Epithelial cell of prostate (primary cell): ENCODE results near the gene RIPOR2.
"Not testable (repeated sequence)": the region's sequence is repeated elsewhere in the genome, so short reads cannot be mapped to it uniquely, and the experiment has no call there.

Source experiments
- DNase-seq: peaks from one replicate; pipeline ENCODE4 v3.0.0-alpha.2; 2011; ENCODE audit warnings: low read depth, low spot score
- H3K27ac ChIP-seq: fragments of 450-650 bp; 2 replicates; pipeline ENCODE4 v1.5.1; 2017; ENCODE audit warnings: mild to moderate bottlenecking

Gene RIPOR2

DNA sequence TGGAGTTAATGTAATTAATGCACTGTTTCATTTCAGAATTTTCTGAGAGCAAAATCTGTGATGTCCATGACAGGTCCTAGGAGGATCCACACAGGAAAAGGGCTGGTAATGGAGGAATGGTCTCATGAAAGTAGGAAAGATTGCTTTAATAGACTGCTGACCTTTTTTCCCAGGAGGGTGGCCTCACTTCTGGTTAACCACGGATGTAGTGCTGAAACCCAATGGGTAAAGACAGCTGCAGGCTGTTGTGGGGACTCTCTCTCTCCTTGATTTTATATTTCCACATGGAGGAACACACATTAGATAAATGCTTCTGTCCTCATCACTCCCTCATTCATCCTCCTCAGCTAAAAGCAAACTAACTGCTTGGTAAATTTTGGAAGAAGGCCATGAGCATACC, 23.6 kb upstream of the RIPOR2 start:
- H3K27ac ChIP-seq: no peak overlapping the region
- no peak for DNase-seq

DNA sequence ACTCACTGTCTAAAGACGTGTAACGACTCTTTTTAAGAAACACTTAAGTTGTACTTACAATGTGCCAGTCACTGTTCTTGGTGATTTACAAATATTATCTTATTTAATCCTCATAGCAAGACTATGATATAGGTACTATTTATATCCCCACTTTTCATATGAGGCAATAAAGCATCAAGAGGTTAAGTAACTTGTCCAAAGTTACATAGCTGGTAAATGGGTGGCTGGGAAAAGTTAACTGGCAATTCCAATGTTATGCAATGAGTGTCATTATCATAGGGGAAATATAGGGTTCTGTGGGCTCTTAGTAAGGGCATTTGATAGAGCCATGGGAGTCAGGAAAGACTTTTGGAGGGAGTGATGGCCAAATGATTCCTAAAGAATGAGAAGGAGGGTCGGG, 21.4 kb upstream of the RIPOR2 start:
- DNase-seq: no peak
- H3K27ac ChIP-seq: no peak overlapping the region

DNA sequence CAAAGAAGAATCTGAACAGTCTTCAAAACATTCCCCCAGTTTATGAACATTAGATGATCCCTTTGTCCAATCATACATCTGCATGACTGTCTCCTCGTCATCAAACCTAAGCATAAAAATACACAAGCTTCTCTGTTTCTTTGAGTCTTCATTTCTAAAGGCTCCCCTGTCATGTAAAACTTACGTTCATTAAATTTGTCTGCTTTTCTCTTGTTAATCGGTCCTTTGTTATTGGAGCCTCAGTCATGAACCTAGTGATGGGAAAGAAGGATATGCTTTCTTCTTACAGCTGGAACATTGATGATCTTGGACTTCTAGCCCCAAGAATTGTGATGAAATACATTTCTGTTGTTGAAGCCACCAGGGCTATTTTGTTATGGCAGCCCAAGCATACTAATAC, 18.0 kb upstream of the RIPOR2 start:
- no peak overlapping the region for H3K27ac ChIP-seq
- DNase-seq: no peak

DNA sequence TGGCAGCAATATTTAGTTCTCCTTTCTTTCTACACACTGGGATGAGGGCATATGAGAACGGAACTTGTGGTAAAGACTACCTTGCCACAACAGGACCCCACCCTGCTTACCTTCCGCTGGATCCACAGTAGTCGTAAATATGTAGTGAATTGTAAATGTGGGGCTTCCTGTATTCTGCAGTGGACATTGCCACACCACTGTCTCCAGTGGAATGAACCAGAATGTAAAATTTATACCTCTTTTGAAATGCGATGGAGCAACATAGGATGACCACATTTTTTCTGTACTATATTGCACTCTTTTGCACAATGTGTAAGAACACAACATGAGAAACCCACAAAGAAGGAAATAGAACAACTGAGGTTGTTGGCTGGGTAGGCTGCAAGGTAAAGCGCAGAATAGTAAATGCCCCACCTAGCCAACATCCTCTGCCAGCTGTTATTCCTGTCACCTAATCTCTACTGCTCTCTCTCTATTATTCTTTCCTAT, 16.1 kb upstream of the RIPOR2 start:
- no peak overlapping the region for H3K27ac ChIP-seq
- DNase-seq: no peak

DNA sequence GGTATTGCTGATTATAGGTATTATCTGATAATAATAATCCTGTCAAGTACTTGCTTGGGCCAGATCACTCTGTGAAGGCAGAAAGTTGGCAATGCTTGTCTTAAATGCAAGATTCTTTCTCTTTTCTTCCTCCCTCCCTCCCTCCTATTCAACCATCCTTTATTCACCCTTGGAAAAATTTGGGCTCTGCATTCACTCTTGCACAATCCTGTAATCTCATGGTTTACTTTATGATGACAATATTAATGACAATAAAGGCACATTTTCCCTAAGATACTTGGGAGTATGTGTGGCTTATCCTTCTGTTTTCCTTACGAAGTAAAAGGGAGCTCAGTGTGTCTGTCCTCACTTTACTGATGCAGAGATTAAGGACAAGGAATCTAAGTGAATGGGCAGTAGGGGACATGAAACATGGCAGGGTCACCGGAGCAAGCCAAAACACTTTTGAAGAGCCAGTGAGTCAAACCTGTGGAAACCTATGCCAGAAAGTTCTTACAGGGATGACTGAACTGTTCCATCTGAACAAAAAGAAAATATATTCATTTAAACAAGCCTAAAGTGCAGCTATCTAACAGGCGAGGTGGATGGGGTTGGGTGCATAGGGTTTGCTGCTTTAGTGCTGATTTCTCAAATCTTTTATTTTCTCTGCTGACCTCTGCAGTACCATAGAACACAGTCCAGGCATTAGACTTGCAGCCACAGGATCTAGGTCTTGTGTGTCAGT, 14.6 kb upstream of the RIPOR2 start:
- no peak overlapping the region for H3K27ac ChIP-seq
- DNase-seq: no peak

DNA sequence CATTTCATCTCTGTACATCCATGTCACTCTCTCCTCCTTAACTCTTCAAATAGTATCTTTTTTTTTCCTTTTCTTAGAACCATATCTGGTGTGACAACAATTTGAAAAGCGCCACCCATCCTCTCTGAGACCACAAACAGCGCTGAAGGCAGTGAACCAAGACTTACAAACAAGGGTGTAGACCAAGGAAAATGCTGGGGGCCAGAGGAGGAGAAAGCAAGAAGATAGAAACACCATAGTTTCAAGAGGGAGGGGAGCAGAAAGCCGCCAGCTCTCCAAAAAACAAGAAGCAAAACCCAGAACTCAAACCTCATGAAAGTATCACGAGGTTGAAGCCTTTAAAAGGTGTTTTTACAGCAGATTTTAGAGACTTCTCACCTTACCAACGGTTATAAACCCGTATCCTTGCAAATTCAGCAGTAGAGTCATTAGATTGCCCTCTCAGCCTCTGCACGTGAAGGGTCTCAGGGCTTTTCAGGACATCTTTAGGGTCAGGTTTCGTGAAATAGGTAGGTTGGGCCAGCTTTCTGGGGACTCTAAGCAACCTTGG, 13.3 kb upstream of the RIPOR2 start:
- DNase-seq: no peak
- no peak overlapping the region for H3K27ac ChIP-seq

DNA sequence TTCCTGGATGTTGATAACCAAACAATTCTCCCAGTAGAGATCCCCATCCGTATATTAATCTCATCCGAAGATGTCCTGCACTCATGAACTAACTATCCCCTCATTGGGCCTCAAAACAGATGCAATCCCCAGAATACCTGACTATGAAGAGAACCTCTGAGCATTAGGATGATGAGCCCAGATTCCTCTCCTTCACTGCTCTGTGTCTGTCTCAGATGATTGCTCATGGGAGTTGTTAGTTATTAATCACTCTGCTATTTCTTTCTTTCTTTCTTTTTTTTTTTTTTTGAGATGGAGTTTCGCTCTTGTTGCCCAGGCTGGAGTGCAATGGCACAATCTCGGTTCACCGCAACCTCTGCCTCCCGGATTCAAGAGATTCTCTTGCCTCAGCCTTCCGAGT, 12.5 kb upstream of the RIPOR2 start:
- H3K27ac ChIP-seq, DNase-seq: not testable (repeated sequence)

DNA sequence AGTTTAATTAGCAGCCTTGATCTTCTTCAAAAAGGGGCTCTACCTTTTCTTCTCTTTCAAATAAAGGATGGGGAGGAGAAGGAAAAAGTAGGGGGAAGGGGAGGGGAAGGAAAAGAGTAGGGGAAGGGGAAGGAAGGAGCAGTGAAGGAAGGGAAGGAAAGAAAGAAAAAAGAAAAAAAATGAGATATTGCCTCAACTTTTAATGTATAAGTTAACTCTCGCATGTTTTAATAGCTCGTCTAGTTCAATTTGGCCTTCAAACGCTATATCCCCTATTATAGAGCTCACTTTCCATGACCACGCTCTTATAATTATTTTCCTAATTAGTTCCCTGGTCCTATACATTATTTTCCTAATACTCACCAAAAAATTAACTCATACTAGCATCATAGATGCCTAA, 11.9 kb upstream of the RIPOR2 start:
- no peak for DNase-seq
- H3K27ac ChIP-seq: no peak overlapping the region

DNA sequence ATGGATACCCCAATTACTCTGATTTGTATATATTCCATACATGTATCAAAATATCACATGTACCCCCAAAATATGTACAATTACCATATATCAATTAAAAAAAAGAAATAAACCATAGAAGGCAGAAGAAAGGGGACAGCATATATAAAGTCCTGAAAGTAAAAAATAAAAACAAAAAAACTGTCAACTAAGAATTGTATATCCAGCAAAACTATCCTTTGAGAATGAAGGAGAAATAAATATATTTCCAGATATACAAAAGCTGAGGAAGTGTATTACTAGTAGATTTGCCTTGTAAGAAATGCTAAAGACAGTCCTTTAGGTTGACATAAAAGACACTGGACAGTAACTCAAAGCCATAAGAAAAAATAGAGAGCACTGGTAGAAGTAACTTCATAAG, 9.3 kb upstream of the RIPOR2 start:
- no peak for DNase-seq
- H3K27ac ChIP-seq: no peak overlapping the region

DNA sequence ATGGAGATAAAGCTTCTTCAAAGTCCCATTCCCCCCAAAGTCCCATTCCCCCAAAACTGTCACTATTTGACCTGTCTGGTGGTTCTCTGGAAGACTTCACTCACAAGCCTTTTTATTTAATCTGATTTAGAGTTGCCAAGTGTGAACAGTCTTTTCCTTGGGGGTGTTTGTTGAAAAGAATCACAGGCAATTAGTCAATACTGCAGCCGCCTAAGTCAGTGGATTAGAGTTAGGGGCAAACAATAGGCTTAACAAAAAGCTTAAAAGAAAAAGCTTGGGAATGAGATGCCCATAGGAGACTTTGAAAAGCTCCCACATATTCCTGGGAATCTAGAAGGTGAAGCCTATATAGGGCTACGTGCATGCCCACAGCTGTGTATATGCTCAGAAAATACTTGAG, 8.0 kb upstream of the RIPOR2 start:
- no peak for DNase-seq

DNA sequence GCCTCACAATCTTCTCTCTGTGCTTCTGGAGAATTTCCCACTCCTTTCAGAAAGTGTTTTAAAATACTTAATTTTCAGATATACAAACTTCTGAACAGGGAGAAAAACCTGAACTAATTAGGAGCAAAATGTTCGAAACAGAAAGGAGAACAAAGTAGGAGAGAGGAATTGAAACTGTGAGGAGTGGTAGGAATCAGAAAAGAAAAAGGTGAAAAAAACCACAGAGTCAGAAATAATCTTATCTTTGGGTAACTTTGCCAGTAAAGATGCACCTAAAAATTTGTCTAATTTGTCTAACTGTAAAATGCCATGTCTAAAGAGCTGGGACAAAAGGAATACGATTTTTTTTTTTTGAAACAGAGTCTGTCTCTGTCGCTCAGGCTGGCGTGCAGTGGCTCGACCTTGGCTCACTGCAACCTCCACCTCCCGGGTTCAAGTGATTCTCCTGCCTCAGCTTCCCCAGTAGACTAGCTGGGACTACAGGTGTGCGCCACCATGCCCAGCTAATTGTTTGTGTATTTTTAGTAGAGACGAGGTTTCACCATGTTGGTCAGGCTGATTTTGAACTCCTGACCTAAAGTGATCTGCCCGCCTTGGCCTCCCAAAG, 4.7 kb upstream of the RIPOR2 start:
- H3K27ac ChIP-seq: no peak overlapping the region
- DNase-seq: no peak

More for the DNA sequence above, 8.0 kb upstream of the RIPOR2 start:
- H3K27ac ChIP-seq: no peak overlapping the region

DNA sequence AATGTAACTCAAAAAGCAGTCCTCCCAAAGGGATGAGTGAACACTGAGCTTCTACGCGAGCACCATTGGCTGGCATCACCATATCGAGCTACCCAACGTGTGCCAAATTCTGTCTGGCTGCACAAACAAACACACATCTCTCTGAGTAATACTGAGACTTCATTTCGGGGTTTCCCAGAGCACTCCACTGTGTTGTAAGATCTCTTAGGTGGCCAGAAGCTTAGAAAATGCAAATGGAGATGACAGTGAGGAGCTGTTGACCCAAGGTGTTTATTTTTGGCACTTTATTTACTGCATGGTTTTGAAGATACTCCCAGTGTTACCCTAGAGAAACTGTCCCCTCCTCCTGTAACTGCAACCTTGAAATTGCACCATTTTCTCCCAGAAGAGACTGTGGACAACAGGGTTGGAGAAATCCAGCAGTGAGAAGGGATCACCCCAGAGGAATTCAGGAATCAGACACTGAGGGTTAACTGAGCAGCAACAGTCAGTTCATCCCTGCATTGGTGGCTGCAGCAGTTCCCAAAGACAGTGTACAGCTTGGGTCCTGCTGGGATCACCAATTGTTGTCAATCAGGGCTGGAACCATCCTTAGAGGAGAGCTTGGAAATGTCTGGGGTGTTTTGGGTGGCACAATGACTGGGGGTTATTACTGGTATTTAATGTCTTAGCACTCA, 1.0 kb upstream of the RIPOR2 start:
- no peak for DNase-seq

DNA sequence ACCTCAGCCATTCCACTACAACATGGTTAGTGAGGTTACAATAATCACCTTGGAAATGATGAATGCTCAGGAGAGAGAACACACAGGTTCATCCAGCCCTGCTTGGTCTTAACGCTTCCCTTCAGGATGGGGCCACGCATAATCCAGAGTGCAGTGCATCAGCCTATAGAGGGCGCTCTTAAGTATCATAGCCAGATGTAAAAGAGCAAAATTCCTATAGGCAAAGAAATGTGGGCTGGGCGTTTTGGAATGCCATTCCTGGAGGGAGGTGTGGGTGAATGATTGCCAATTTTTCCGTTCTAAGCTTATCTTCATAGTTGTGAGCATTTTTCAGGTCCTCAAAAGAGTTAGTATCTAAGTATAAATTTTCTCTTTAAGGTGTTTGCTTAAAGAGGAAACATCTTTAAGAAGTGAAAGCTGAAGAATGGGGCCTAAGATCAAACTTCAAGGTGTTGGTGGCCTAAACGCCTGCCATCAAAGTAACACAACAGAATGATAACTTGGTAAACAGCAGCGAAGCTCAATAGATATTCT, 1.8 kb downstream of the RIPOR2 start:
- no peak overlapping the region for H3K27ac ChIP-seq
- DNase-seq: no peak

More for the DNA sequence above, 1.0 kb upstream of the RIPOR2 start:
- H3K27ac ChIP-seq: no peak overlapping the region

DNA sequence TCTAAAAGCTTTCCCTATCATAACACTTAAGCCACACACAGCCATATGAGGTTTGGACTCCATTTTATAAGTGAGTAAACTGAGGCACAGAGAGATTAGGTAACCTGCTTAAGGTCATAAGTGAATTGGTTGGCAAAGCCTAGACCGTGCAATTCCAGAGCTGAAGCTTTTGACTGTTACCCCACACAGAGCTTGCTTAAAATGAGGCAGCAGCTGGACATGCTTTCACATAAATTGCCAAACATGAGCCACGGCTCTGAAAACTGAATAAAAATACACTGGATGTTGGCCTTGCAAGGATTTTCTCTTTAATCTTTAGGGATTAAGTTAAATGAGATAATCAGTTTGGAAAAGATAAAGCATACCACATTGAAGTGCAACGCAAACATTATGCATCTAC, 2.5 kb downstream of the RIPOR2 start:
- no peak for DNase-seq
- no peak overlapping the region for H3K27ac ChIP-seq

DNA sequence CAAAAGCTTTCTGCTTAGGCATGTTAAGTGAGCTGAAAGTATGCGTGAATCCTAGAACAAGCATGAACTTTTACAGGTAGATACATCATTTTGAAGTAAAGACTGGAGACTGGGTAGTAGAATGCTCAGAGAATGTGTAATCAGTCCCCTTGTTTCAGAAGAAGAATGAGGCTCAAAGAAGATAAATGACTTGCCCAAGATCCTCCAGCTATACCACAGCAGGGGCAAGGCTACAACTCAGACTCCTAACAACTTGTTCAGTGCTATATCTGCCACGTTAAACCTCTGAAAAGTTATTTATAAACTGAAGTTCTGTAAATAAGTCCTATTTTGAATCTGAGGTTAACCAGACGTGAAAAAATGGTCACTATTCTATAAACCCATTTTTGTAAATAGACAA, 2.9 kb downstream of the RIPOR2 start:
- no peak for DNase-seq
- no peak overlapping the region for H3K27ac ChIP-seq

DNA sequence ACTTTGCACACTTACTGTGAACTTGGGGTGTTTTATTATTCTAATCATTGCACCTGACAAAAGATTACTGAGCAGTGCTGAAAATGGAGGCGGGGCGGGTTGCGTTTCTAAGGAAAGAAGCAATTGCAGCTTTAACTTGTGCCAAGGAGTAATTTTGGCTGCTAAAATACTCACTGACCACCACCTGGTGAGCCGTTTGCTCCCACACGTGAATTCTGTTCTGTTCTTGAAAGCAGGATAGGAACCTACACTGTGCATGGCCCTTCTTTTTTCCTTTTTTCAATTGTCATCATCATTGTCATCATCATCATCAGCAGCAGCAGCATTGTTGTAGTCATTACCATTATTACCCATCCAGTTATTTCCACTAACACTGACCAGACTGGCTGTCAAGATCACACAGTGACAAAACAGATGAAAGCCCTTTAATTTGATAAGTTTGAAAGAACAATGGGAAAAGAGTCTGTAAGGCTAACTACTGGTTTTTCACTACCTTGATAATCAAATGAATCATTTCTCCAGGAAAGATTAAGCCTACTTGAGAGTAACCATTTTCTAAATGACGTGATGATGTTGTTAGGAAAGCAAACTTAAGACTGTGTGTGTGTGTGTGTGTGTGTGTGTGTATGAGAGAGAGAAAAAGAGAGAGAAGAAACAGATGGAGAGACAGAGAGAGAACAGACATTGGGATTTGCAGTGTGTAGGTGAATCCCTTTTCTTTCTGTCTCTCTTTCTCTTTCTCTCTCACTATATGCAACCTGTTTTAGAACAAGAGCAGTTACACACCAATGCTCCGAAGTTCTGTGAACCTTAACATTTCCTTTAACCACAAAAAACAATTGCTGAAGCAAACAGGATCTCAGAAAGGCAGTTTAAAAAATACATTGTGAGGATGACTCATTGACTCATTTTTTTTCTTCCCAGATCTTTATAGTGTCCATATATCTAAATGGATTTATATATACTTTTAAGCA, 3.8 kb downstream of the RIPOR2 start:
- no peak for DNase-seq
- no peak overlapping the region for H3K27ac ChIP-seq

DNA sequence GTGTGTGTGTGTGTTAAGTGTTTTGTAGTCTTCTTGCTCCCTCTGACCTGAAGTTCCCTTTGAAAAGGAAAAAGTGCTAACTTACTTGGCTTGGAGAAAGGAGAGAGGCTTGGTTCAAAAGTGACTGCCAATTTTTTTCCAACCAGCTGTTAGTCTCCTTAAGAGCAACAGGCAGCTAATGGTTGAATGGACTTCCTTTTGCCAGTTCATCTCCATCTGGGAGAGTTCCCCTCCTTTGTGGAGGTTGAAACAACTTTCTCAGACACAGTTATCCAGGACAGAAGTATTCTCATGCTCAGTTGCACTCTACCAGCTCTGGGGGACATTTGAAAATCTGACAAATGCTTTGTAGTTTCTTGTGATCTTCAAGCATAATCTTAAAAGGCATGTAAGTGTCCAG, 4.5 kb downstream of the RIPOR2 start:
- no peak overlapping the region for H3K27ac ChIP-seq
- DNase-seq: no peak

DNA sequence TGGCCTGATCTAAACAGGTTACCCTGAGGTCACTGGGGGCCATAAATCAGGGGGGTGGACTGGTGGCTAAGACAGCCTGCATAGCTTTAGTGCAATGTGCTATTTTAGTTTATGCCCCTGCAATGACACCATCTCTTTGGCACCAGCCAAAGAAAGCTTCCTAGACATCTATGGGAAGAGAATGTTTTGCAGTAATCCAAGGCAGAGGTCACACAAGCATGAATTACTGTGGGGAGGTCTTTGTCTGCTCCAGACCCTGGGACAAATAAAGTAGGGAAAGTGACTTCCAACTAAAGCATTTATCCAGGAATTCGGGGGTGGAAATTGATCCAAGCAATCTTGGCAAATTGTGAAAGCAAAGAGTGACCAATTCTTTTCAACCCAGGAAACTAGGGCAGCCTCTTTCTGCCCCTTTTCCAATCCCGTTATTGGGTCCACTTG, 5.3 kb downstream of the RIPOR2 start:
- H3K27ac ChIP-seq: no peak overlapping the region
- DNase-seq: no peak

DNA sequence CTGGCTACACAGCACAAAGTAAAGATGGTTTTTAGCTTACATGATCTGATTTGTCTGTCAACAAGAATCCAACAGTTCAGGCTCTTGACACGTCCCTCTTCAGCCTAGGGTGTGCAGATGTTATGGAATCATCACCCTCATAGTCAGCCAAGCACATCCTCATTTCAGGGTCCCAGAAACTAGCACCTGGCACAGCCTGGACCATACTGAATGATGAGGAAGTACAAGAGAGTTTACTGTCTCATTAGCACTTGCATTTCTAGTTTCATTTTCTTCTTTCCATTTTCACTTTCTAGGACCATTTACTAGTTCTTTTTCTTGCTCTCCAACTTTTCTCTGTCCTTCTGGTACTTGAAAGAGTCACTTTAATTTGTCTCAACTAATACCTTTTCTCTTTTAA, 6.5 kb downstream of the RIPOR2 start:
- DNase-seq: no peak
- H3K27ac ChIP-seq: no peak overlapping the region
